GM15510 (cell line): ENCODE measurements around the gene EFNA5.

Experiments used
- POLR2A ChIP-seq: IDR thresholded peaks from 3 replicates; pipeline ENCODE4 v1.6.1; 2011; ENCODE audit warnings: borderline replicate concordance; ENCODE audit not compliant: insufficient read length; ENCODE audit errors: extremely low read depth

EFNA5 gene

GRCh38 chr5:107414802-107415201, 255.9 kb downstream of the EFNA5 start:
- TF ChIP-seq POLR2A, result no peak

GRCh38 chr5:107413754-107414153, 257.0 kb downstream of the EFNA5 start:
- no peak for TF ChIP-seq POLR2A

- no peak for TF ChIP-seq POLR2A
Measured at GRCh38 chr5:107408564-107408963, 262.2 kb downstream of the EFNA5 start.

- no peak for TF ChIP-seq POLR2A
Measured at GRCh38 chr5:107407713-107408298, 262.9 kb downstream of the EFNA5 start.

- no peak for TF ChIP-seq POLR2A
Measured at GRCh38 chr5:107404595-107405374, 266.0 kb downstream of the EFNA5 start.

- TF ChIP-seq POLR2A, result no peak
Measured at GRCh38 chr5:107403228-107403953, 267.3 kb downstream of the EFNA5 start.

- TF ChIP-seq POLR2A, result no peak
Measured at GRCh38 chr5:107402434-107403227, 268.1 kb downstream of the EFNA5 start.

GRCh38 chr5:107401470-107402122, 269.1 kb downstream of the EFNA5 start:
- no peak for TF ChIP-seq POLR2A

- no peak for TF ChIP-seq POLR2A
Measured at GRCh38 chr5:107400328-107400727, 270.4 kb downstream of the EFNA5 start.

GRCh38 chr5:107398703-107399102, 272.0 kb downstream of the EFNA5 start:
- no peak for TF ChIP-seq POLR2A

- no peak for TF ChIP-seq POLR2A
Measured at GRCh38 chr5:107396351-107396690, 274.4 kb downstream of the EFNA5 start.

- no peak for TF ChIP-seq POLR2A
Measured at GRCh38 chr5:107395632-107396350, 274.9 kb downstream of the EFNA5 start.

GRCh38 chr5:107393851-107394250, 276.9 kb downstream of the EFNA5 start:
- TF ChIP-seq POLR2A, result no peak

- TF ChIP-seq POLR2A, result no peak
Measured at GRCh38 chr5:107391787-107392186, 278.9 kb downstream of the EFNA5 start.
